ENCODE results near the gene WDR76.
"Not testable (repeated sequence)": the region's sequence is repeated elsewhere in the genome, so short reads cannot be mapped to it uniquely, and the experiment has no call there.

WDR76 gene

GRCh38 chr15:43821505-43821904 lies 5.3 kb upstream of the WDR76 start:
- no peak for DNase-seq (ENCODE audit: low read depth in 2 of 2)

GRCh38 chr15:43824302-43825246 lies 2.2 kb upstream of the WDR76 start, which contains the start of gene MFAP1:
Gene MFAP1 (minus strand): TSS chr15:43824690. CDS start chr15:43824569, 121 bp downstream.
- peak; percentile 80 to 86 for DNase-seq (ENCODE audit: low read depth in 2 of 2)

GRCh38 chr15:43825305-43825704 lies 1.5 kb upstream of the WDR76 start:
- DNase-seq (ENCODE audit: low read depth in 2 of 2), result not testable (repeated sequence)

GRCh38 chr15:43826029-43826507 lies 734 bp upstream of the WDR76 start:
- DNase-seq (ENCODE audit: low read depth in 2 of 2), result no peak

DNA sequence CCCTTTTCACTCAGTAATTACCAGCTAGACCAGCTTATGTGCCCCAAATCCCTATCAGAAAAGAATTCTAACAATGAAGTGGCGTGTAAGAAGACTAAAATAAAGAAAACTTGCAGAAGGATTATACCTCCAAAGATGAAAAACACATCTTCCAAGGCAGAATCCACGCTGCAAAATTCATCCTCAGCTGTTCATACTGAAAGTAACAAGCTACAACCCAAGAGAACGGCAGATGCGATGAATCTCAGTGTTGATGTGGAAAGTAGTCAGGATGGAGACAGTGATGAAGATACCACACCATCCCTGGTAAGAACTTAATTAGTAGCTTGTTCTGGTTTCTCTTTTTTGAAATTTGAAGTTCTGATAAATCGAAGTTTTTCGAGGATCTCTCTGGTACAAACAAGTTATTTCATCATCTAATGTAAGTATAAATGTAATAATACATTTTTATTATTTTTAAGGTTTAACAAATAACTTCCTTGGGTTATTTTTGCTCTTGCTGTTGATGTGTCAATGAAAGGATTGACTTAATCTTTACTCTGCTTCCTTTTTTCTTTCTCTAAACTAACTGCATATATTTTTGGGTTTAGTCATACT lies 1.4 kb downstream of the WDR76 start:
- no peak for DNase-seq (ENCODE audit: low read depth in 2 of 2)

DNA sequence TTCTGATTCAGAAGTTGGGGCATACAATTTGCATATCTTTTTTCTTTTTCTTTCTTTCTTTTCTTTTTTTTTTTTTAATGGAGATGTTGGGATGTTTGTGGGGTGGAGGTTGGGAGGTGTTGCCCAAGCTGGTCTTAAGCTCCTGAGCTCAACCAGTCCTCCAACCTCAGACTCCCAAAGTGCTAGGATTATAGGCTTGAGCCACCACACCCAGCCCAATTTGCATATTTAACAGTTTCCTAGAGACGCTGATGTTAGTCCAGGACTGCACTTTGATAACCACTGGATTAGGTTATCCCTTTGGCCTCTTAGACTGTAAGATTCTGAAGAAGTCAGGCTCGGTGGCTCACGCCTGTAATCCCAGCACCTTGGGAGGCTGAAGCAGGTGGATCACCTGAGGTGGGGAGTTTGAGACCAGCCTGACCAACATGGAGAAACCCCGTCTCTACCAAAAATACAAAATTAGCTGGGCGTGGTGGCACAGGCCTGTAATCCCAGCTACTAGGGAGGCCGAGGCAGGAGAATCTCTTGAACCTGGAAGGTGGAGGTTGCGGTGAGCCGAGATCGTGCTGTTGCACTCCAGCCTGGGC lies 3.2 kb downstream of the WDR76 start:
- DNase-seq (ENCODE audit: low read depth in 2 of 2), result not testable (repeated sequence)

DNA sequence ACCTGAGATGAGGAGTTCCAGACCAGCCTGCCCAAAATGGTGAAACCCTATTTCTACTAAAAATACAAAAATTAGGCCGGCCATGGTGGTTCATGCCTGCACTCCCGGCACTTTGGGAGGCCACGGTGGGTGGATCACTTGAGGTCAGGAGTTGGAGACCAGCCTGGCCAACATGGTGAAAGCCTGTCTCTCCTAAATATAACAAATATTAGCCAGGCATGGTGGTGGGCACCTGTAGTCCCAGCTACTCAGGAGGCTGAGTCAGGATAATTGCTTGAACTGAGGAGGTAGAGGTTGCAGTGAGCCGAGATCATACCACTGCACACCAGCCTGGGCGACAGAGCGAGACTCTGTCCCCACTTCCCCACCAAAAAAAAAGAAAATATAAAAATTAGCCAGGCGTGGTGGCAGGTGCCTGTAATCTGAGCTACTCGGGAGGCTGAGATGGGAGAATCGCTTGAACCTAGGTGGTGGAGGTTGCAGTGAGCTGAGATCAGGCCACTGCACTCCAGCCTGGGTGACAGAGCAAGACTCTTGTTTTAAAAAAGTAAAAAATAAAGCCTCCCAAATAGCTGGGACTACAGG lies 4.0 kb downstream of the WDR76 start:
- DNase-seq (ENCODE audit: low read depth in 2 of 2), result not testable (repeated sequence)

- DNase-seq (ENCODE audit: low read depth in 2 of 2), result not testable (repeated sequence)
Measured at GRCh38 chr15:43831519-43832052, 4.8 kb downstream of the WDR76 start.

DNA sequence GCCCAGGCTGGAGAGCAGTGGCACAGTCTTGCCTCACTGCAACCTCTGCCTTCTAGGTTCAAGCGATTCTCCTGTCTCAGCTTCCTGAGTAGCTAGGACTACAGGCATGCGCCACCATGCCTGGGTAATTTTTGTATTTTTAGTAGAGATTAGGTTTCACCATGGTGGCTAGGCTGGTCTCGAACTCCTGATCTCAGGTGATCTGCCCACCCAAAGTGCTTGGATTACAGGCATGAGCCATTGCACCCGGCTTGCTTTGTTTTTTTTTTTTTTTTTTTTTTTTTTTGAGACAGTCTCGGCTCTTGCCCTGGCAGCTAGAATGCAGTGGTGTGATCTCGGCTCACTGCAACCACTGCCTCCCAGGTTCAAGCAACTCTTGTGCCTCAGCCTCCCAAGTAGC lies 5.7 kb downstream of the WDR76 start:
- DNase-seq (ENCODE audit: low read depth in 2 of 2), result not testable (repeated sequence)

DNA sequence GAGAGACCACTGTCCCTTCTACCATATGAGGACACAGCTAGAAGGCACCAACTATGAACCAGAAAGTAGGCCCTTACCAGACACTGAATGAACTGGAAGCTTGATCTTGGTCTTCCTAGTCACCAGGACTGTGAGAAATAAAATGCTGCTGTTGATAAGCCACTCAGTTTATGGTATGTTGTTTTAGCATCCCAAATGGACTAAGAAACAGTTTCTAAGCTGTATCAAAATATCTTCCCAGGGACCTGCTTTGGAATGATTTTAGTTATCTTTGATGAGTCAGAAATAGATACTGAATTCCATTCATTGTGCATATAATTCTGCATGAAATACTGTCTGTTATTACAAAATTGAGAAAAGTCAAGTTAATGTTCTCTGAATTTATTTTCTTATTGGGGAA lies 18.6 kb downstream of the WDR76 start:
- DNase-seq (ENCODE audit: low read depth in 2 of 2), result no peak

GRCh38 chr15:43851251-43851650 lies 24.4 kb downstream of the WDR76 start:
- DNase-seq (ENCODE audit: low read depth in 2 of 2), result no peak

DNA sequence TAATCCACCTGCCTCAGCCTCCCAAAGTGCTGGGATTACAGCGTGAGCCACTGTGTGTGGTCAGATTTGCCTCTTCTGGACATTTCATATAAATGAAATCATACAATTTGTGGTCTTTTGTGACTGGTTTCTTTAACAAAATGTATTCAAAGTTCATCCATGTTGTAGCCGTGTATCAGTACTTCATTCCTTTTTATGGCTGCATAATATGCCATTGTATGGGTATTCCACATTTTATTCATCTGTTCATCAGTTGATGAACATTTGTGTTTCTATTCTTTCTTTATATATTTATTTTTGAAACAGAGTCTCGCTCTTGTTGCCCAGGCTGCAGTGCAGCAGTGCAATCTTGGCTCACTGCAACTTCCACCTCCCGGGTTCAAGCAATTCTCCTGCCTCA lies 25.8 kb downstream of the WDR76 start:
- DNase-seq (ENCODE audit: low read depth in 2 of 2), result no peak

DNA sequence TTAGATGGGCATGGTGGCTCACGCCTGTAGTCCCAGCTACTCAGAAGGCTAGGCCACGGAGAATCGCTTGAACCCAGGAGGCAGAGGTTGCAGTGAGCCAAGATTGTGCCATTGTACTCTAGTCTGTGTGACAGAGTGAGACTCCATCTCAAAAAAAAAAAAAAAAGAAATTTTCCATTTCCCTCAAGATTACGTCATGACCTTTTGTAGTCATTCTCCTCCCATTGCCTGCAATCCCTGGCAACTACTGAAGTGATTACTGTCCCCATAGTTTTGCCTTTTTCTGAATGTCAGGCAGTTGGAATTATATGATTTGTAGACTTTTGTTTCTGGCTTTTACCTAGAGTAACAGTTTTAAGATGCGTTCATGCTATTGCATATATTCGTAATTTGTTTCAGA lies 28.0 kb downstream of the WDR76 start:
- no peak for DNase-seq (ENCODE audit: low read depth in 2 of 2)

DNA sequence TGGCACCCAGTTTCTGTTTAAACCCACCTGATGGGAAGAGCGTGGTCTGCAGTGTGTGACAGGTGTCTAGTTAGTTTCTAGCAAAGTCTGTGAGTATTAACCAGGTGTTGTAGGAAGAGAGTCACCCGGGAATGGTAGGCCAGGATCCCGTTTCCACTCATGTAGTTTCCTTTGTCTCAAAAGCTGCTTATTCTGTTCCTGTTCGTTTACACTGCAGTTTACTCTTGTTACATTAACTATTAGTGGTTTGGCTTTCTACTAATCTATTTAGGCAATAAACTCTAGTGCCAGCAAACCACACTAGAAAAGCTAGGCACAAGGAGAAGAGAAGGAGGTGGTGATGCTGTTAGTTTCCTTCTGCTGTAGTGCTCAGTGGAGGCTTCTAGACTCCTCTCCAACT lies 32.7 kb downstream of the WDR76 start:
- DNase-seq (ENCODE audit: low read depth in 2 of 2), result no peak

DNA sequence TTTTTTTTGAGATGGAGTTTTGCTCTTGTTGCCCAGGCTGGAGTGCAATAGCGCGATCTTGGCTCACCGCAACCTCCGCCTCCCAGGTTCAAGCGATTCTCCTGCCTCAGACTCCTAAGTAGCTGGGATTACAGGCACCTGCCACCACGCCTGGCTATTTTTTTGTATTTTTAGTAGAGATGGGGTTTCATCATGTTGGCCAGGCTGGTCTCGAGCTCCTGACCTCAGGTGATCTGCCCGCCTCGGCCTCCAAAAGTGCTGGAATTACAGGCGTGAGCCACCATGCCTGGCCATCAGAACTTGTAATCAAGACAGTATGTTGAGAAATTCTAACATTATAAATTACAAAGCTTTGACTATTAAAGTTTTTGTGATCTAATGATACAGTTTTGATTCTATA lies 39.8 kb downstream of the WDR76 start:
- not testable (repeated sequence) for DNase-seq (ENCODE audit: low read depth in 2 of 2)

- DNase-seq (ENCODE audit: low read depth in 2 of 2), result no peak
Measured at GRCh38 chr15:43867096-43867495, 40.3 kb downstream of the WDR76 start.

DNA sequence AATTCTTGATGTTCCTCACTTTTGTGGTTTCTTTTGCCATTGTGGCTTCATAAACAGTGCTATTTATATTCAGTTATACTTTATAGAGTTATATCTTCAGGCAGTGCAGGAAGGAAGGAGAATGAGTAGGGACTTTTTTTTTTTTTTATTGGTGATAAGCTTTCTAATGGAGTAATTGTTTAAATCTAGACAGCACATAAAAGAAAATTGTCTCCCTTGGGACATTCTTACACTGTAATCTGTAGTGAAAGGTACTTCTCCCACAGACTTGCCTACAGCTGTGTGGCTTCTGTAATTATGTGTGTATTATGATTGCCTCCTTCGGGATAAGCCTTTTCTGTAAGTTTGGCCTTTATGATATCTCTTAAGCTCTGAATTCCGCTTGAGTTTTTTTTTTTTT lies 41.6 kb downstream of the WDR76 start:
- DNase-seq (ENCODE audit: low read depth in 2 of 2), result no peak

DNA sequence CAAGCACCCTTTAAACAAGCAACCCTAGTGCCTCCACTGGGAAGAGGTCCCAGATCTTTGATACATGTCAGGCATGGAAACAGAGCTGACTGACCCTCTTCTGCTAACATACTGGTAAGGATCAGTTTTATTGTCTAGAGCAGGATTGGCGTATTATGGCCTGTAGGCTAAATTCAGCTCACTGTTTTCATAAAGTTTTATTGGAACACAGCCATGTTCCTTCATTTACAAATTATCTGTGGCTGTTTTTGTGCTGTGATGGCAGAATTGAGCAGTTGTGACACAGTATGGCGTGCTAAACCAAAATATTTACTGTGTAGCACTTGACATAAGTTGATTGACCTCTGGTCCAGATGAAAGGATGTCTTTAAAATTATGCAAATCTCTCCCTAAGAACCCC lies 45.0 kb downstream of the WDR76 start:
- DNase-seq (ENCODE audit: low read depth in 2 of 2), result no peak

DNA sequence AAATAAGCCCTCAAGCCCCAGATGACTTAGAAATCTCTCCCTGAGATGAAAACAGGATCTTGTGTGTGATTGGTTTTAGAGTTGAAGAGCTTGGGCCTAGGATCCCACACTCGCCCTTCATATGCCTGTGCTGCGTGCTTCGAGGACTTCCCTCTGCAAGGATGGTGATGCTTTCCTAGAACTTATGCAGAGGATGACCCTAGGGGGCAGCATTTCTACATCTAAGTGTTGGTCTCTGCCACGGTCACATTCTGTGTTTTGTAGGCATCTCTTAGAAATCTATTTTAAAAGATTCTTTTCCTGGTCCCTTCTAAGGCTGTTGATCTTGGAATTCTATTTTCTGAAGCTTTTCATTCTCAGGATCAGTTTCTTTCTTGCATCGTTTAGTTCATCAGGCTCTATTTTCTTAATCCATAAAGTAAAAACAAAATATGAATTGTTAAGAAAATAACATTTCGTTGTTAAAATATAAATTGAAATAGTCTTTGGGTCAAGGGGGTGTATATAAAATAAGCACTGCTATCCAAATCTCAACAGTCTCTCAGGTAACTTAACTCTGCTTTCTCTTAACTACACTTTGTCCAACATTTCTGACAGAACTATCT lies 45.7 kb downstream of the WDR76 start:
- no peak for DNase-seq (ENCODE audit: low read depth in 2 of 2)

GRCh38 chr15:43873651-43874050 lies 46.8 kb downstream of the WDR76 start:
- no peak for DNase-seq (ENCODE audit: low read depth in 2 of 2)

DNA sequence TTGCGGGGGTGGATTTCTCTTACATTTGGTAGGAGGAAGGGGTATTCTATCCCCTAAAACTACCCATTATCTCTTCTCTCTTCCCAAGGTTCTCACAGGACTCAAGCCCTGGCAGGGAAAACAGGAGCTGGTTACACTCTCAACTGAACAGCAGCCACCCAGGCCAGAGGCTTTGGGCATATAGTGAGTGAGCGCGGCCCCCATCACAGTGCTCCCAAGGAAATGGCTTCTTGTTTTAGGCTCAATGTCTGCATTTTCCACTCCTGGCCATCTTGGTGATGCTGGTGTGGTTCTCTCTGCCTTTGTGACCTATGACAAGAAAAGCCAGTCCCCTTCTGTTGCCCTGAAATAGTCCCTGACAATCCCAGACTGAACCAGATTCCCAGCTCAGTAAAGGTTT lies 50.1 kb downstream of the WDR76 start:
- no peak for DNase-seq (ENCODE audit: low read depth in 2 of 2)

Data from stimulated activated CD8-positive, alpha-beta memory T cell treated with anti-CD3 and anti-CD28 coated beads, Interleukin-2, amount 100 ng/mL, for 48 hours (primary cell).